Measurements from ENCODE around the gene VPS37B. TPM values are rescaled to one million over a fixed set of nuclear protein-coding genes. Genes with fewer than 3 reads are reported as not detected.

Gene VPS37B
- polyA plus RNA-seq, 1 of the 3 experiments (the other 2 are of a cell fraction): 41.1 TPM

- H2AFZ ChIP-seq (ENCODE audit: low read depth): no peak overlapping the region
- no peaks in the 10 kb centered on the region for H4K20me1 ChIP-seq (ENCODE audit: insufficient read depth)
- no peaks in the 10 kb centered on the region for H3K4me1 ChIP-seq (ENCODE audit: control insufficient read depth in 1 of 2, insufficient read depth in 2 of 2, low read depth in 1 of 2, low read length in 1 of 2)
- no peaks in the 10 kb centered on the region for H3K9me2 ChIP-seq
- H3K4me3 ChIP-seq (ENCODE audit: low read depth in 2 of 2, low read length in 1 of 2): no peak overlapping the region
- POLR2A ChIA-PET: no interaction called here
- 84% methylated on average over 11 of the region's 11 CpGs for WGBS (ENCODE audit: low lambda C conversion rate)
- no peak for DNase-seq
- H3F3A ChIP-seq (replicated peaks; ENCODE audit: insufficient read depth): no peaks in the 10 kb centered on the region
- H3K4me2 ChIP-seq: no peak overlapping the region
- H3K27me3 ChIP-seq (ENCODE audit: insufficient read depth): no peaks in the 10 kb centered on the region
- no peak overlapping the region for H3K9ac ChIP-seq
- H3K27ac ChIP-seq (ENCODE audit: low read depth in 2 of 2, low read length in 1 of 2): no peak overlapping the region
- TF ChIP-seq IRF3 (IDR thresholded peaks at IDR 0.05; ENCODE audit: low read depth, low read length): no peak
- TF ChIP-seq EZH2phosphoT487 (IDR thresholded peaks at IDR 0.05; ENCODE audit: borderline replicate concordance, low read depth): no peak
- TF ChIP-seq ZBTB33 (IDR thresholded peaks at IDR 0.05; ENCODE audit: borderline replicate concordance, low read depth): no peak
- no peak for TF ChIP-seq USF2 (IDR thresholded peaks at IDR 0.05; ENCODE audit: borderline replicate concordance, low read depth, low read length)
- no peak for TF ChIP-seq NRF1 (IDR thresholded peaks at IDR 0.05; ENCODE audit: low read depth, low read length)
- no peak for TF ChIP-seq CHD2 (IDR thresholded peaks at IDR 0.05; ENCODE audit: low read length, partially characterized antibody)
- TF ChIP-seq FOXM1 (IDR thresholded peaks at IDR 0.05; ENCODE audit: low read depth): no peak
- TF ChIP-seq REST (IDR thresholded peaks at IDR 0.05; ENCODE audit: low read depth, low read length): no peak
- no peak for TF ChIP-seq SMC3 (IDR thresholded peaks at IDR 0.05; ENCODE audit: low read depth, low read length)
- no peak for TF ChIP-seq MXI1 (IDR thresholded peaks at IDR 0.05; ENCODE audit: low read depth, low read length)
- no peak for TF ChIP-seq GATA2 (CRISPR knock-in tag; IDR thresholded peaks at IDR 0.05)
- TF ChIP-seq FOSL2 (IDR thresholded peaks at IDR 0.05; ENCODE audit: borderline replicate concordance, low read depth): no peak
- TF ChIP-seq CTCF (IDR thresholded peaks at IDR 0.05): no peak
- TF ChIP-seq PBX3 (IDR thresholded peaks at IDR 0.05): no peak
- TF ChIP-seq SIN3A (IDR thresholded peaks at IDR 0.05; ENCODE audit: borderline replicate concordance, low read depth, low read length): no peak
- no peak for TF ChIP-seq RCOR1 (IDR thresholded peaks at IDR 0.05; ENCODE audit: low read length)
- TF ChIP-seq TAF1 (IDR thresholded peaks at IDR 0.05; ENCODE audit: borderline replicate concordance, low read depth, low read length): no peak
- TF ChIP-seq TEAD4 (IDR thresholded peaks at IDR 0.05; ENCODE audit: borderline replicate concordance, insufficient read depth): no peak
- no peak for TF ChIP-seq RFX5 (IDR thresholded peaks at IDR 0.05; ENCODE audit: low read length)
- no peaks in the 10 kb centered on the region for H3K9me3 ChIP-seq
- H3K36me3 ChIP-seq (replicated peaks in 1 of 2; ENCODE audit: control insufficient read depth in 1 of 2, insufficient read depth in 2 of 2, low read length in 1 of 2): no peaks in the 10 kb centered on the region
- CTCF ChIA-PET: interaction anchor here (0.9 to 7.7 kb wide), 2 partner anchors 30 to 129 kb away, joined by 4 to 38 read pairs; no protein-coding TSS in a partner anchor
- no peaks in the 10 kb centered on the region for H3K79me2 ChIP-seq (ENCODE audit: insufficient read depth)
Measured at GRCh38 chr12:122823429-122823828, 72.5 kb downstream of the VPS37B start.

All from SK-N-SH (cell line).